GM19023 (cell line): ENCODE measurements around the gene CDK12.
A peak's percentile ranks its signal among the peaks of the same experiment; 100 is the strongest.
"Not testable (repeated sequence)": the region's sequence is repeated elsewhere in the genome, so short reads cannot be mapped to it uniquely, and the experiment has no call there.

Experiments
- ATAC-seq: cut with Tn5 transposase; IDR thresholded peaks from one replicate; pipeline ENCODE4 v1.9.1; 2021; ENCODE audit warnings: mild to moderate bottlenecking, moderate library complexity; ENCODE audit not compliant: unreplicated experiment

CDK12 gene

GRCh38 chr17:39461113-39461925 lies at the start of gene CDK12:
Gene CDK12 (plus strand): TSS chr17:39461486. CDS start chr17:39462072, 586 bp downstream.
- peak; percentile 71 for ATAC-seq

- ATAC-seq = no peak
These were observed 45.1 kb upstream of the CDK12 start for GRCh38 chr17:39416141-39416540.

- ATAC-seq = no peak
These were observed 31.7 kb upstream of the CDK12 start for GRCh38 chr17:39429600-39429999.

GRCh38 chr17:39439868-39440267 lies 21.4 kb upstream of the CDK12 start:
- ATAC-seq = not testable (repeated sequence)

- no peak for ATAC-seq
These were observed 18.0 kb upstream of the CDK12 start for GRCh38 chr17:39443326-39443725.

- ATAC-seq = no peak
These were observed 13.7 kb upstream of the CDK12 start for GRCh38 chr17:39447561-39447960.

GRCh38 chr17:39450051-39450450 lies 11.2 kb upstream of the CDK12 start:
- ATAC-seq = no peak

GRCh38 chr17:39450847-39451581 lies 10.3 kb upstream of the CDK12 start, which contains the start of gene MED1:
Gene MED1 (minus strand): TSS chr17:39451263. CDS start chr17:39451062, 201 bp downstream.
- peak; percentile 93 for ATAC-seq

GRCh38 chr17:39455919-39456318 lies 5.4 kb upstream of the CDK12 start:
- ATAC-seq = no peak

- ATAC-seq = no peak
These were observed 762 bp downstream of the CDK12 start for GRCh38 chr17:39461926-39462569.

GRCh38 chr17:39462631-39463375 lies 1.5 kb downstream of the CDK12 start:
- no peak for ATAC-seq

- not testable (repeated sequence) for ATAC-seq
These were observed 3.4 kb downstream of the CDK12 start for GRCh38 chr17:39464639-39465181.

GRCh38 chr17:39468610-39469009 lies 7.3 kb downstream of the CDK12 start:
- ATAC-seq = not testable (repeated sequence)

- no peak for ATAC-seq
These were observed 12.0 kb downstream of the CDK12 start for GRCh38 chr17:39473310-39473709.

GRCh38 chr17:39479631-39480030 lies 18.3 kb downstream of the CDK12 start:
- ATAC-seq = not testable (repeated sequence)

- no peak for ATAC-seq
These were observed 22.2 kb downstream of the CDK12 start for GRCh38 chr17:39483506-39483905.

GRCh38 chr17:39484178-39484577 lies 22.9 kb downstream of the CDK12 start:
- ATAC-seq = no peak

GRCh38 chr17:39485555-39485954 lies 24.3 kb downstream of the CDK12 start:
- ATAC-seq = no peak

- ATAC-seq = no peak
These were observed 25.0 kb downstream of the CDK12 start for GRCh38 chr17:39486242-39486641.

- ATAC-seq = not testable (repeated sequence)
These were observed 26.2 kb downstream of the CDK12 start for GRCh38 chr17:39487490-39487889.
